HG03159 (cell line): ENCODE results near the gene SS18L1.
A peak's percentile ranks its signal among the peaks of the same experiment; 100 is the strongest.

Source experiments
- ATAC-seq: cut with Tn5 transposase; IDR thresholded peaks from one replicate; pipeline ENCODE4 v1.9.1; 2021; ENCODE audit warnings: mild to moderate bottlenecking, moderate library complexity; ENCODE audit not compliant: unreplicated experiment

Gene SS18L1

DNA sequence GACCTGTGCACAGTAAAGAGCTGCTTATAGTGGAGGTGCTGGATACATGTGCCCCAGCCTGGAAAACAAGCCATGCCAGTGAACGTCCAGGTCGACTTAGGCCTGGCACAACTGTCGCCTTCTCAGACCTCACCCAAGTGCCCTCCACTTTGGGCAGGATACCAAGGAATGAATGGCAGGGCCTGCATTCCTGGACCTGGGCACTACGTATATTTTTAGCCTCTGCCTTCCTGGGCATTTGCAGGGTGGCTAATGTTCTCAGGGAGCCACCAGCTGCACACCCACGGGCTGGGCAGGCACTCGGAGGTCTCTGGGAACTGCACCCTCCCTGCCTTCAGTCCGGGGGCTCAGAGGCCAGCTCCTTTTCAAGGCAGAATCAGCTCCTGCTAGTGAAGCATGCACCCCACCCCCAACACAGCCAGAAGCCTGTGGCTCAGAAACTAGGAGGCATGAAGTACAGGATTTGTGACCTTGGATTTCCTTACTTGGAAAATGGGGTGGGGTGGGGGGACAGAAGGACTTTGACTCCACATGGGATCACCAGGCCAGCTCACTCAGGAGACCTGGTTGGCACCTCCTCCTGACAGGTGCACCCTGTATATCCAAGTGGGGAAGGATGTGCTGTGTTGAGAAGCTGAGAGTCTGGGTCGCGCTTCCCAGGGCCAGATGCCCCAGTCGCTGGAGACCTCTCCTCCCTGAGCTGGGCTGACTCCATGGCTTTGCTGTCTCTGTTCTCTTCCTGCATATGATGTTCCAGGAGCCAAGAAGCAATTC is 23.8 kb upstream of the SS18L1 start:
- no peak for ATAC-seq

DNA sequence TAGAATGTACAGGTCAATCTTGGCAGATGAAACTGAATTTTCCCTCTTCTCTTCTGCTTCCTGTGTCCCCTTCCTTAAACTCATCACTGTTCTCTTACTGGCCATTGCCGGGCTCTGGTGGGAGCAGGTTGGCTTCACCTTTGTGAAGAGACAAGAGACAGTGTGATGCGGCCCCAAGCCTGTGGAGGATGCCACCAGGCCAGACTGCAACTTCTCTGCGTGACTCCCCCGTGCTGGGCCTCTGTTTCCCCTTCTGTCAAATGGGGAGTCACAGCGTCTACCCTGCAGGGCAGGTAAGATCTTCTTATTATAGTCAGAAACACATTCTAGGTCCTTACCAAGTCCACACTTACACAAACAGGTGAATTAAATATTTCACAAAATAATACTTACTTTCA is 23.2 kb upstream of the SS18L1 start:
- ATAC-seq: no peak

DNA sequence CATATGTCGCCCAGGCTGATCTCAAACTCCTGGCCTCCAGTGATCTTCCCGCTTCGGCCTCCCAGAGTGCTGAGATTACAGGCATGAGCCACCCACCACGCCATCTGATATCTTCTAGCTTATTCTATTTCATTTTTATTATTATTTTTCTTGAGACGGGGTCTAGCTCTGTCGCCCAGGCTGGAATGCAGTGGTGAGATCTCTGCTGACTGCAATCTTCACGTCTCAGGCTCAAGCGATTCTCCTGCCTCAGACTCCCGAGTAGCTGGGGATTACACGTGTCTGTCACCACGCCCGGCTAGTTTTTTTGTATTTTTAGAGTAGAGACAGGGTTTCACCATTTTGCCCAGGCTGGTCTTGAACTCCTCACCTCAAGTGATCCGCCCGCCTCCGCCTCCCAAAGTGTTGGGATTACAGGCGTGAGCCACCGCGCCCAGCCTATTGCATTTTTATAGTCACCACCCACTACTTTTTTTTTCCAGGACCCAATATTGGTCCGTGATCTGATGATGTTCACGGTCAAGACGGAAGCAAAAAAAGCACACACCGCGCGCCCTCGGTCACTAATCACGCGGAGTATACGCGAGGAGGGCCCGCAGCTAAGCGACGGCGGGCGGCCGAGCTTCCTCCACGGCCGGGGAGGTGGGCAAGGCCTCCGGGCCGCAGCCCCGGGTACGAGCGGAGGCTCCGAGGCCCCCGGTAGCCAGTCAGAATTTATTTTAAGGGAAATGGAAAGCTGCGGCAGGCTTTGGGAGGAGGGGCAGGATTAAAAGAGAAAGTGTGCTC is 22.4 kb upstream of the SS18L1 start:
- ATAC-seq: peak; percentile 4

DNA sequence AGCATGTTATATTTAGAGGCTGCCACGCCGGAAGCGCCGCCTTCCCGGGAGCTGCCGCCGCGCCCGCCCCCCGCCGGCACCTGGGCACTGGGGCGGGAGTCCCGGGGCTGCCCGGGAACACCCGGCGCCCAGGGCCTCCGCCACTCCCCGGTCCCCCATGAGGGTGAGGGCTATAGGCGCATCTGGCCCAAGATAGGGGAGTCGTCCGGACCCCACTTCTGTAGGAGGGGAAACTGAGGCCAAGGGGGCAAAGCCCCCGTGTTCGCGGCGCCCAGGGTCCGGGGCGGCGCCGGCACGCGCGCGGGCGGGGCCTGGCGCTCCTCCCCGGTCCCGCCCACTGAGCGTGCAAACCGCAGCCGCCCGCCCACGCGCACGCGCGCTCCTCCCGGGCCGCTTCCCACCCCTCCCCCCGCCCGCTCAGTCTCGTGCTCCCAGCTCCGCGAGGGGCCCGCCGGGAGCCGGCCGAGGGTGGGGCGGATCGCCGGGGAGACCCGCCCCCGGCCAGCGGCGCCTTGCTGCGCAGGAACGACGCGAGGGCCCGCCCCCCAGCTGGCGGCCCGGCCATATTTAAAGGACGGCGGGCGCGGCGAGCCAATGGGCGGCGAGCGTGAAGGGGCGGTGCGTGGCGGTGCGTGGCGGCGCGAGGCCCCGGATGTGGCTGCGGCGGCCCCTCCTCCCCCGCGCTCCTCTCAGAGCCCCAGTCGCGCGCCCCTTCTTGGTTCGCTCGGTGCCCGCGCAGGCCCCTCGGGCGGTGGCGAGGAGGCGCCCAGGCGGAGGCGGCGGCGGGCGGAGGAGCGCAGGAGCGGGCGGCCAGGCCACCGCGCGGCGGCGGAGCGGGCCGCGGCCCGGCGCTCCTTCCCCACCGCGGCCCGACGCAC is 21.6 kb upstream of the SS18L1 start, which contains the start of gene LSM14B:
LSM14B (plus strand) TSS at position 700 of the 878 bp plus-strand sequence. CDS start 192 bp downstream, outside the sequence.
- peak; percentile 78 for ATAC-seq

DNA sequence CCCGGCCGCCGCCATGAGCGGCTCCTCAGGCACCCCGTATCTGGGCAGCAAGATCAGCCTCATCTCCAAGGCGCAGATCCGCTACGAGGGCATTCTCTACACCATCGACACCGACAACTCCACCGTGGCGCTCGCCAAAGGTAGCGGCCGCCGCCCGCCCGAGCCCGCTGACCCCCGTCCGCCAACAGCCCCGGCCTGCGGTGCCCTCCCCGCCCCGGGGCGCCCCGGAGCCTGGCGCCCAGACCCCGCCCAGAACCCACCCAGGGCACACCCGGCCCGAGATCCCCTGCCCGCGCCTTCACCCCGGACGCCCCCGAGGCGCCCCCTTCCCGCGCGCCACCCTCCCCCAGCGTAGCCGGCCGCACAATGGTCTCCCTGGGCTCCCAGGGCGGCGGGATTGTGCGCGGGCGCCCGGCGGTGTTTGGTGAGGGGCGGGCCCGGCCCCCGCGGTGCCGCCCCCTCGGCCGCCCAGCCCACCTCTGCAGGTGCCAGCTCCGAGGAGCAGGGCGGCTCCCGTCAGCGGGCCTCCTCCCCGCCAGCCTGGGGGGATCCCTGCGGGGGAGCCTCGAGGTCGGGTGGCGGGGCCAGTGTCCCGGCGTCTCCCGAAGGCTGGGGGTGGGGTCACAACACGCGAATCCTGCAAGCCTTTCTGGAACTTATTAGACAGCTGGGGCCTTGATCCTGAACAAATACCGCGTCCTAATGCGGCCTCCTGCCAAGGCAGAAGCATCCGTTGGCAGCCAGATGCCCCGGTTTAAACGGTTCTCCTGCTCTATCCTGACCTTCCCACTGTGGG is 20.7 kb upstream of the SS18L1 start:
- ATAC-seq: peak; percentile 27

DNA sequence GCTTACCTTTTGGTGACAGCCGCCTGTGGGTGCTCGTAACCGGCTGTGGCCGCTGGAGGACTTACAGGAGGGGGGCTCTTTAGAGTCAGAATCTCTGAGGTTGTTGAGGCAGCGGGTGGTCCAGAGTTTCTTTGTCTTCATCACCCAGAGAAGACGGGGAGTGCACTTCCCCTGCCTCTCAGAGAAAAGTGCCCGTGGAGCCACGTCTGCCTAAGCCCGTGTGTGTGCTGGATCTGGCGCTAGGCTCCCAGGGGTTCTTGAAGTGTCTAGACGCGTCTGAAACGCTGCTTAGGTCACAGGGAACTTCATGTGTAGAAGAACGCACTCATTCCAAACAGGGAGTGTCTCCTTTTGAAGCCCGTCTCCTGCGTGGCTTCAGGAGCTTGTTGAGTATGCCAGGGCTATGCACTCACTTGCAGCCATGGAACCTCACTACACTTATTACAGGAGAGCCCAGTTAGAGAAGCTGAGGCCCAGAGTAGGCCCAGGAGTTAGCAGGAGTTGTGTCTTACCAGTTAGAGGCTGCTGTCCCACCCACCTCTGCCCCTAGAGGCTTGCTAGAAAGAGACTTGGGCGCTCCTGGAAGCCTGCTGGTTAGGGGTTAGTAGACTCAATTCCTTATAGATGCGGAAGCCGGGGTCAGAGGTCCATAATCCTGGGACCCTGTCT is 20.0 kb upstream of the SS18L1 start:
- no peak for ATAC-seq

DNA sequence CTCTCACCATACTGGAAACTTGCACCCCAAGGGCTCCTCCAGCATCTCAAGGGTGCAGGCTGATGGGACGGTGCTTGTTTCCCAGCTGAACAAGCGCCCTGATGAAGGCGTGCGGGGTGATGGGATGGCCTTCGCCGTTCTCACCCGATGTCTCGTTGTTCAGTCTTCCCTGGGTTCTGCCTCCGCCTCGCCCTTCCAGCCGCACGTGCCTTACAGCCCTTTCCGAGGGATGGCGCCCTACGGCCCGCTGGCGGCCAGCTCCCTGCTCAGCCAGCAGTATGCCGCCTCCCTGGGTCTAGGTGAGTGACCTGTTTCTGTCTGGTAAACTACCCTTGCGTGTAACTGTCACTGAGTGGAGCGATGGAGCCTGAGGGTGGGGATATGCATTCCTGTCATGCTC is 17.4 kb upstream of the SS18L1 start:
- ATAC-seq: no peak

DNA sequence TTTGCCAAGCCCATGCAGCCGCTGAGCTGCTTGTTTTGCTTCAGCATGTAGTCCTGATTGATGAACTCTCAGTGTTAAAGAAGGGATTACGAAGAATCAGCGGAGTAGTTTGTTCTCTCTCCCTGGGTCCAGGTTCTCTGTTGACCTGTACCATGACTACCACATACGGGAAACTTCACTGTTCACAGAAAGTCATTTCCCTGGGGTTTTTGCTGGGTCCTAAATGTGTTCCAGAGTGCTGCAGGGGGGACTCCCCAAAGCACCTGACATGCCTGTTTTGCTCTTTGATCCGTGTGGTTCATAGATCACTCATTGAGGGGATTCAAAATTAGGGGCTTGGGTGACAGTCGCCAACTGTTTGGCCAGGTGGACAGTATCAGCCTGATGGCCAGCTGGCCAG is 15.8 kb upstream of the SS18L1 start:
- ATAC-seq: no peak

DNA sequence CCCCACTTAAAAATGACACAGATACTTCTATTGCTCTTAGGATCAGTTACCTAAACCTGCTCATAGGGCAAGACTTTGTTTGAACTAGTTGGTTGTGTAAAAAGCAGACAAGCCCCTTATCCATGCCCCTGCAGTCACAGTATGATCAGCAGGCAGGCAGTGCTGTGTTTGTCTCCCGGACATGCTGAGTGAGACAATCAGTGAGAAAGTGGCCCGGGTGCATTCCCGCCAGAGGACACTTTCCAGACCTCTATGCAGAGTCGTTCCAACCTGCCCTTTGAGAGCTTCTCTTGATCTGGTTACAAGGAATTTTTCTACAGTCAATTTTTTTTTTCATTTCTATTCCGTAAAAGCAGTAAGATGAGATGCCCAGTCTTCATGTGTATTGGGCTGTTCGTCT is 15.1 kb upstream of the SS18L1 start:
- no peak for ATAC-seq

DNA sequence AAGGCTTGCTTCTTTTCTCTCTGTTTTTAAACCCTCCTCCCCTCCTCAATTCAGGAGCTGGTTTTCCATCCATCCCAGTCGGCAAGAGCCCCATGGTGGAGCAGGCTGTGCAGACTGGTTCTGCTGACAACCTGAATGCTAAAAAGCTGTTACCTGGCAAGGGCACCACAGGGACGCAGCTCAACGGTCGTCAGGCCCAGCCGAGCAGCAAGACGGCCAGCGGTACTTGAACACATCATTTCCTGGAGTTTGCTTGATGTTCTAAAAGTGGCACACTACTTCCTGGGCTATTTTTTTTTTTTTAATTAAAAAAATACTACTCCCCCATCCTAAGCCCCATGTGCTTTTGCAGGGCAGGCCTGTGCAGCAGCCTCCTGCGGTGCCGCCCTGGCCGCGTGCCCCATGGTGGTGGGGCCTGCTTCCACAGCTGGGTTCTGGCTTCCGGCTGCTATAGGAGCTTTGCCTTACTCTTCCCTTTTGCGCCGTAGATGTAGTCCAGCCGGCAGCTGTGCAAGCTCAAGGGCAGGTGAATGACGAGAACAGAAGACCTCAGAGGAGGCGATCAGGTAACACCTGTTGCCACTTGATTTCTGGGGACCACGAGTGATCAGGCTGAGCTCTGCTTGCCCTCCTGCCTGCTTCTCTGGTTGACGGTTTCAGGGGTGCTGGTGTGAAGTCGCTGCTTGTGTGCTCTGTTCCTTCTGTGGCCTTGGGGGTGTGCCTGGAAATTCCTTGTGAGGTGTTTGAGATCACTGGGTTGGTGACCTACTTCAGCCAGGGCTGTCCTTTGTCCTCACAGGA is 13.6 kb upstream of the SS18L1 start:
- ATAC-seq: no peak

DNA sequence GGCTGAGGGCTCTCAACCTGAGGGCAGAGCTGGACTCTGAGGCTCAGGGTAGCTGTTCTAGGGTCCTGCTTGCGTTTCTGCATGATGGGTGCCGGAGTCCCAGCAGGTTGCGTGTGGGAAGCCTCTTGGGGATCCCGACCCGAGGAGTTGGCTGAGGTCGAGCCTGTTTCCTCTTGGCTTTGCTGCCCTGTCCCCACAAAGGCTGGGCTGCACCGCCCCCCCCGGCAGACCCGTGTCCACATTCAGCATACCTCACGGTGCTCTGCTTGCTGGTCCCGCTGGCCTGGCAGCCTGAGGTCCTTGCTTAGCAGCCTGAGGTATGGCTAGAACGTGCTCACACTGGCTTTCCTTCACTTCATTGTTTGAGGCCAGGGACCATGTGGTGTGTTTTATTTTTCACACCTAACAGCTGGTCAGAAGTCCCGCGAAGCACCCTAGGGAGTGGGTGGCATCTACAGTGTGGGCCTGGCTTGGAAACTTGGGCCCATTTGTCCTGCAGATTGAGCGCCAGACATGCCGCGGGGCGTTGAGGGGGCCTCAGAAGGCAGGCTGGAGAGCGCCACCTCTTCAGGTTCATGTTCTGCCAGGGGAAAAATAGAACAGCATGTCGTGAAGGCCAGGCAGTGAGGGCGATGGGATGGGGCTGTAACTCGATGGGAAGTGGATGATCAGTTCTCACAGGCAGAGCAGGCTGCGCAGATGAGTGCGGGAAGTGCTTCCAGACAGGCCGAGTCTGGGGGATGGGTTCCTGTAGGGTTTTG is 11.8 kb upstream of the SS18L1 start:
- no peak for ATAC-seq

DNA sequence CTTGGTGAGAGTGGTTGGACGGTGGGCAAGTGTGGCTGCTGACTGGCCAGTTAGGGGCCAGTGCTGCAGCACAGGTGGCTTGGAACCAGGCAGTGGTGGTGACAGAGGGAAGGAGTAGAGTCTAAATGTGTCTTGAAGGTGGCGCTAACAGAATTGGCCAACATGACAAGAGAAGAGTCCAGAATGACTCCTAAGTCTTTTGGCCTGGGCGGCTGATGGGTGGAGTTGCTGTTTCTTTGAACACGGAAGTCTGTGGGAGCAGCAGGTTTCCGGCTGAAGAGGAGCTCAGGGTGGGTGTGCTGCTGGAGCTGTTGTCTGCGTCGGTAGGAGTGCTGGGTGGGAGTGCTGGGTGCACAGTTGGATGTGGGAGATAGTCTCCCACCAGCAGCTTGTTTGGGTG is 11.1 kb upstream of the SS18L1 start:
- ATAC-seq: no peak

DNA sequence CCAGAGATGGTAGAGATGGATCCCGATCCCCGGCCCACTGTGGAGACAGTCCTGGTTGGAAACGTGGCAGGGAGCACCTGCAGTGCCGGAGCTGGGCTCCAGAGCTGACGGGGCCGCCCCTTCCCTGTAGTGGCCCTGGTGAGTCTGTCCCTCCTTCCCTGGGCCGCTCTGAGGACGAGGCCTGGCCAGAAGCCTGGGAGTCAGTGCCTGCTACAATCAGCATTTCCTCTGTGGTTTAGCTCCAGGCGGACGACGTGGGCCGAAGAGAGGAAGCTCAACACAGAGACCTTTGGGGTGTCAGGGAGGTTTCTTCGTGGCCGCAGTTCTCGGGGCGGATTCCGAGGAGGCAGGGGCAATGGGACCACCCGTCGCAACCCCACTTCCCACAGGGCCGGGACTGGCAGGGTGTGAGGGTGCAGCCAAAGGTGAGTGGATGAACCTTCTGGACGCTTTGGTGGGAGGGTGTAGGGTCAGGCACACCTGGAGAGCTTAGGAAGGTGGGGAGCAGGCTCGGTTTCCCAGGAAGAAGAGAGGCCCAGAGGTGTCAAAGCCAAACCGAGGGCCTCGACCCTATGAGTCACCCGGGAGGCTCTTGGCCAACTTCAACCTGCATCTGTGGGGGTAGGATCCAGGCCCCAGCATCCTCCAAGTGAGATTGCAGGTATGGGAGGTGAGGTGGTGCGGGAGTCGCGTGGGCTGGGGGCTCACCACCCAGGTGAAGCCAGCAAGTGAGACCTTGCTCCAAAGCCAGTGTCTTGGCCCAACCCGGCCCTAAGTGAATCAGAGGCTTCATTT is 10.3 kb upstream of the SS18L1 start:
- ATAC-seq: no peak

DNA sequence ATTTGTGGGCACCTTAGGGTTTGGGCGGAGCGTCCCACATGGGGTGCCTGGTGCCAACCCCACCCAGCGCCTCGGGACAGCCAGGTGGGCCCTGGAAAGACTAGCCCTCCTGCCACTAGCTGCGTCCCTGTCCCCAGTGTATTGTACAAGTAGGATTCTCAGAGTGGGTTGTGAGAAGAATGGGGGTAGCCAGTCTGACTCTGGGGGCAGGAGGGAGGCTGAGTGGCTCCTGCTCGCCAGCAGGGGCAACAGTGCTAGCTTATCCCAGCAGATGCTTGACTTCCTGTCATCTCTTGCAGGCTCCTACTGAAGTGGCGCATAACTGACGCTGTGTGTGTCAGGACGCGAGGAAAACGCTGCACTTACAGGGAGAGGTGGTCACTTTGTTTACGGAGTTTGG is 9.7 kb upstream of the SS18L1 start:
- no peak for ATAC-seq

DNA sequence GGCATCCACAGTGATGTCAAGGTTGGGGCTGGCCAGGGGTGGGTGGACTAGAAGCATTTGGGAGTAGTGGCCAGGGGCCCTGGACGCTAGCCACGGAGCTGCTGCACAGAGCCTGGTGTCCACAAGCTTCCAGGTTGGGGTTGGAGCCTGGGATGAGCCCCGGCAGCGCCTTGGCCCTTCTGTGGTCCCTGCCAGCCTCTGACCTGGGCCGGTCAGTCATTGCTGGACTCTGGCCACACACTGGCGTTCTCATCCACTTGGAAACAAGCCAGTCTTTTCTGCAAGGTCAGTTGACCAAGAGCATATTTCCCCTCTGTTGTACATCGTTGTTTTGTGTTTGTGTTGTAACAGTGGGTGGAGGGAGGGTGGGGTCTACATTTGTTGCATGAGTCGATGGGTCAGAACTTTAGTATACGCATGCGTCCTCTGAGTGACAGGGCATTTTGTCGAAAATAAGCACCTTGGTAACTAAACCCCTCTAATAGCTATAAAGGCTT is 8.8 kb upstream of the SS18L1 start:
- no peak for ATAC-seq

DNA sequence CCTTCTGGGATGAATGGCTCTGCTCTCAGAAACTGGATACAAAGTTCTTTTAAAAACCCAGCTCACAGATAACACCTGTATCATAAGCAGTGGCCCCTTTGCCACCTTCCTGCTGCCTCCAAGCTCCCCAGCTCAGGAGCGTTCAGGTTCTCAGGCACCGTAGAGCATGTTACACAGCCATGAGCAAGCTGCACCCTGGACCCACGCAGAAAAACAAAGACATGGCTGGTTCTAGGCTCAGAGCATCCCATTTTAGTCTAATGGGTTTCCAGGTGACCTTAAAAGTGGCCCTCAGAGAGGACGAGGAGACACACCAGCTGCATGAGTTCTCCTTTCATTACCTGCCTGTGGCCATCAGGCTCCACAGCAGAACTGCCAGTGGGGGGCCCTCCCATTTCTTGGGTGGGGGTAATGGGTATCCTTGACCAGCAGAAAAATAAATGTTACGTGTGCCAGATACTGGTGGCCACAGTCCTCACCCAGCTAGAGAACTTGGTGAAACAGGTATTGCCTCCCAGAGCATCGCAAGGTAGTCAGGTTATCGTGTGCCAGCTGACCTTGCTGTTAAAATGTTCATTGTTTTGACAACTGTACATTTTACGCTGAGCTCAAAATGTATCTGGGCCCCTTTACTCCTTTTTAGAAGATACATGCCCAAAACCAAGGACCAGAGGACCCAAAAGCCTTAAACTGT is 7.8 kb upstream of the SS18L1 start:
- no peak for ATAC-seq
